AG04450 (cell line): ENCODE data around the gene GMIP. TPM values are rescaled to one million over a fixed set of nuclear protein-coding genes. Genes with fewer than 3 reads are reported as not detected.
"Not testable (repeated sequence)": the region's sequence is repeated elsewhere in the genome, so short reads cannot be mapped to it uniquely, and the experiment has no call there.

Experiments used
- CTCF ChIA-PET: fragments of 300-600, 350-600 bp; formaldehyde crosslinking; extraction: SDS; loops from one replicate; lab custom pipeline; 2022; ENCODE audit warnings: antibody characterized with exemption, inconsistent platforms; lab: Charles Lee
- POLR2A ChIA-PET: fragments of 350-600 bp; formaldehyde crosslinking; extraction: SDS; loops from one replicate; lab custom pipeline; 2021; ENCODE audit warnings: antibody characterized with exemption, inconsistent platforms; lab: Yijun Ruan, JAX
- DNase-seq: peaks from one replicate; pipeline ENCODE4 v3.0.0-alpha.2; 2011; ENCODE audit warnings: low read depth, low spot score
- H3K27ac ChIP-seq: one replicate; pipeline ENCODE4 v1.5.1; 2012; ENCODE audit warnings: low read depth, low read length, control low read depth
- H3K27me3 ChIP-seq: one replicate; pipeline ENCODE4 v1.6.0; 2012; ENCODE audit warnings: low read length; ENCODE audit not compliant: control insufficient read depth, insufficient read depth
- H3K4me3 ChIP-seq: 2 replicates; pipeline ENCODE4 v1.5.1; 2011; ENCODE audit warnings: mild to moderate bottlenecking, low read depth, low read length, control low read depth
- H3K9me3 ChIP-seq: 2 replicates; pipeline ENCODE4 v1.5.1; 2012; ENCODE audit warnings: low read length; ENCODE audit not compliant: control insufficient read depth, insufficient read depth
- CTCF ChIP-seq: IDR thresholded peaks from 2 replicates; pipeline ENCODE4 v1.5.1; 2011; ENCODE audit warnings: low read depth, low read length, control low read depth, inconsistent platforms
- polyA plus RNA-seq: library from polyadenylated mRNA; depleted of rRNA; stranded (reverse); fragments of >200 nt; gene quantifications from 2 replicates; pipeline ENCODE4 v1.2.3, GENCODE V29; 2011

GMIP gene
- polyA plus RNA-seq, 1 experiment, result 3.1 TPM

- Histone ChIP-seq H3K4me3 (no peak overlapping the region), H3K27ac (no peak overlapping the region), H3K9me3 (no peaks in the 10 kb centered on the region), H3K27me3 (no peaks in the 10 kb centered on the region)
- no peak for TF ChIP-seq CTCF
- no peak for DNase-seq
- ChIA-PET CTCF (interaction anchor here (0.6 to 1.5 kb wide), 3 partner anchors 21 to 71 kb away, joined by 3 to 18 read pairs (median 3); no protein-coding TSS in a partner anchor), POLR2A (no interaction called here)
Observed at GRCh38 chr19:19602136-19602712, 41.2 kb downstream of the GMIP start.

GRCh38 chr19:19600793-19601330, 42.6 kb downstream of the GMIP start:
- H3K4me3 ChIP-seq, result no peak overlapping the region
- no peak for DNase-seq
- no peaks in the 10 kb centered on the region for H3K27me3 ChIP-seq
- no peak overlapping the region for H3K27ac ChIP-seq
- ChIA-PET CTCF (interaction anchor here (0.9 kb wide), 1 partner anchor 47 kb away, joined by 3 read pairs; no protein-coding TSS in a partner anchor), POLR2A (no interaction called here)
- H3K9me3 ChIP-seq, result no peaks in the 10 kb centered on the region
- TF ChIP-seq CTCF, result no peak

- H3K27ac ChIP-seq, H3K4me3 ChIP-seq, H3K27me3 ChIP-seq, CTCF ChIA-PET, H3K9me3 ChIP-seq, DNase-seq: not testable (repeated sequence)
- POLR2A ChIA-PET, result interaction anchor here (0.6 kb wide), 1 partner anchor 46 kb away, joined by 4 read pairs; no protein-coding TSS in a partner anchor
Observed at GRCh38 chr19:19598728-19599451, 44.6 kb downstream of the GMIP start.

- no peak overlapping the region for H3K4me3 ChIP-seq
- DNase-seq, result no peak
- H3K27ac ChIP-seq, result no peak overlapping the region
- H3K9me3 ChIP-seq, result no peaks in the 10 kb centered on the region
- TF ChIP-seq CTCF, result no peak
- no peaks in the 10 kb centered on the region for H3K27me3 ChIP-seq
- CTCF ChIA-PET, result interaction anchor here (0.7 kb wide), 1 partner anchor 44 kb away, joined by 5 read pairs; no protein-coding TSS in a partner anchor
- POLR2A ChIA-PET, result no interaction called here
Observed at GRCh38 chr19:19597809-19598306, 45.6 kb downstream of the GMIP start.

- no peak for DNase-seq
- H3K4me3 ChIP-seq, result no peak overlapping the region
- no peak for TF ChIP-seq CTCF
- POLR2A ChIA-PET, result no interaction called here
- no peak overlapping the region for H3K27ac ChIP-seq
- H3K27me3 ChIP-seq, result no peaks in the 10 kb centered on the region
- H3K9me3 ChIP-seq, result no peaks in the 10 kb centered on the region
- CTCF ChIA-PET, result no interaction called here
Observed at GRCh38 chr19:19595171-19595701, 48.2 kb downstream of the GMIP start.
